ENCODE data around the gene OLIG1.

Gene OLIG1

DNA sequence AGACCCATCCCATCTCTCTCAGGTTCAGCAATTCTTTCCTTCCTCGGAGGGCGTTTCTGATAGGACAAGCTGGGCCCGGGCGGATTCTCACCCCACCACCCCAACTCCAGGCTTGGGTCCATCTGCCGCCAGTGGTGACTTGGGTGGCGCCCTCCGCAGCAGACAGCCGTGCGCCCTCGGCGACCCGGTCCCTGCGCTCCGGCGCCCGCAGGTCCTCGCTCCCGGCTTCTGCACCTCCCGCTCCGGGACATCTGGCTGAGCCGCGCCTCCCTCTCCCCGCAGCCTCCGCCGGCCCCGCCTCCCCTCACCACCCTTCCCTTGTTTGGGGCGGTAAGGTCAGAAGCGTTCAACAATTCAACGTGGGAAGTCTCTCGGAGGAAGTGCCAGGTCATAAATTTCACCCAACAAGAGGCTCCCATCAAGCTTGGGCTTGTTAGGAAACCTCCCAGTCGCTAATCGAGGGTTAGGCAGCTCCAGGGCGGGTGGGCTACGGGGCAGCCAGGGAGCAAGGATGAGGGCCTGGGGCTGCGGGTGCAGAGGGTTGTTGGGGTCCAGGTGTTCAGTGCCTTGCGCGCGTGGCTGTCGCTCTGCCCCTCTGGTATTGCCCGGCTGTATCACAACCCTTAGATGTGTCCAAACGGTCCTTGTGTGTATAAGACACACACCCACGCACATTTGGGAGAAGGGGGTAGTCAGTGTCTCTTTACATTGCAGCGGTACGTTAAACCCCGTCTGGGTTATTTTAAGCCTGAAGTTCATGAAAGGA is 39.8 kb downstream of the OLIG1 start:
- no peak for TF ChIP-seq EZH2phosphoT487 (IDR thresholded peaks at IDR 0.05; ENCODE audit: borderline replicate concordance, low read length)
- TF ChIP-seq, protein P1, sequence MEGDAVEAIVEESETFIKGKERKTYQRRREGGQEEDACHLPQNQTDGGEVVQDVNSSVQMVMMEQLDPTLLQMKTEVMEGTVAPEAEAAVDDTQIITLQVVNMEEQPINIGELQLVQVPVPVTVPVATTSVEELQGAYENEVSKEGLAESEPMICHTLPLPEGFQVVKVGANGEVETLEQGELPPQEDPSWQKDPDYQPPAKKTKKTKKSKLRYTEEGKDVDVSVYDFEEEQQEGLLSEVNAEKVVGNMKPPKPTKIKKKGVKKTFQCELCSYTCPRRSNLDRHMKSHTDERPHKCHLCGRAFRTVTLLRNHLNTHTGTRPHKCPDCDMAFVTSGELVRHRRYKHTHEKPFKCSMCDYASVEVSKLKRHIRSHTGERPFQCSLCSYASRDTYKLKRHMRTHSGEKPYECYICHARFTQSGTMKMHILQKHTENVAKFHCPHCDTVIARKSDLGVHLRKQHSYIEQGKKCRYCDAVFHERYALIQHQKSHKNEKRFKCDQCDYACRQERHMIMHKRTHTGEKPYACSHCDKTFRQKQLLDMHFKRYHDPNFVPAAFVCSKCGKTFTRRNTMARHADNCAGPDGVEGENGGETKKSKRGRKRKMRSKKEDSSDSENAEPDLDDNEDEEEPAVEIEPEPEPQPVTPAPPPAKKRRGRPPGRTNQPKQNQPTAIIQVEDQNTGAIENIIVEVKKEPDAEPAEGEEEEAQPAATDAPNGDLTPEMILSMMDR (IDR thresholded peaks at IDR 0.05; ENCODE audit: low read depth, low read length, poor library complexity, severe bottlenecking), result no peak
- H3K4me2 ChIP-seq (ENCODE audit: low read length), result no peak overlapping the region
- H3F3A ChIP-seq (ENCODE audit: control insufficient read depth, insufficient read depth), result no peaks in the 10 kb centered on the region
- no peak overlapping the region for H3K4me3 ChIP-seq (ENCODE audit: low read length)
- H3K27me3 ChIP-seq (ENCODE audit: control insufficient read depth, low read length), result peaks cover 23% of the 10 kb centered on the region
- no peaks in the 10 kb centered on the region for H3K36me3 ChIP-seq (ENCODE audit: control insufficient read depth, low read length)
- no peak overlapping the region for H3K27ac ChIP-seq (ENCODE audit: low read depth, low read length)
- no peaks in the 10 kb centered on the region for H4K20me1 ChIP-seq (ENCODE audit: control insufficient read depth, insufficient read depth, low read depth, low read length)
- H3K9me2 ChIP-seq (replicated peaks; ENCODE audit: control insufficient read depth, low read length), result no peaks in the 10 kb centered on the region
- no peaks in the 10 kb centered on the region for H3K9me3 ChIP-seq (ENCODE audit: control insufficient read depth, insufficient read depth, low read length)
- no peaks in the 10 kb centered on the region for H3K4me1 ChIP-seq (ENCODE audit: control insufficient read depth, low read length)
- H3K79me2 ChIP-seq (ENCODE audit: control insufficient read depth, low read length), result no peaks in the 10 kb centered on the region

GRCh38 chr21:33110340-33110715 is 40.4 kb downstream of the OLIG1 start:
- Histone ChIP-seq H3F3A (ENCODE audit: control insufficient read depth, insufficient read depth) (no peaks in the 10 kb centered on the region), H3K4me1 (ENCODE audit: control insufficient read depth, low read length) (no peaks in the 10 kb centered on the region), H3K4me3 (ENCODE audit: low read length) (no peak overlapping the region), H3K27me3 (ENCODE audit: control insufficient read depth, low read length) (peaks cover 23% of the 10 kb centered on the region), H4K20me1 (ENCODE audit: control insufficient read depth, insufficient read depth, low read depth, low read length) (no peaks in the 10 kb centered on the region), H3K27ac (ENCODE audit: low read depth, low read length) (no peak overlapping the region), H3K79me2 (ENCODE audit: control insufficient read depth, low read length) (no peaks in the 10 kb centered on the region), H3K36me3 (ENCODE audit: control insufficient read depth, low read length) (no peaks in the 10 kb centered on the region), H3K4me2 (ENCODE audit: low read length) (no peak overlapping the region), H3K9me3 (ENCODE audit: control insufficient read depth, insufficient read depth, low read length) (no peaks in the 10 kb centered on the region), H3K9me2 (replicated peaks; ENCODE audit: control insufficient read depth, low read length) (no peaks in the 10 kb centered on the region)
- TF ChIP-seq, protein P1 (IDR thresholded peaks at IDR 0.05; ENCODE audit: low read depth, low read length, poor library complexity, severe bottlenecking), result no peak
- no peak for TF ChIP-seq EZH2phosphoT487 (IDR thresholded peaks at IDR 0.05; ENCODE audit: borderline replicate concordance, low read length)

GRCh38 chr21:33111577-33111976 is 41.6 kb downstream of the OLIG1 start:
- no peak for TF ChIP-seq EZH2phosphoT487 (IDR thresholded peaks at IDR 0.05; ENCODE audit: borderline replicate concordance, low read length)
- TF ChIP-seq, protein P1 (IDR thresholded peaks at IDR 0.05; ENCODE audit: low read depth, low read length, poor library complexity, severe bottlenecking), result no peak
- no peaks in the 10 kb centered on the region for H4K20me1 ChIP-seq (ENCODE audit: control insufficient read depth, insufficient read depth, low read depth, low read length)
- no peak overlapping the region for H3K4me3 ChIP-seq (ENCODE audit: low read length)
- no peaks in the 10 kb centered on the region for H3K4me1 ChIP-seq (ENCODE audit: control insufficient read depth, low read length)
- no peaks in the 10 kb centered on the region for H3K9me2 ChIP-seq (replicated peaks; ENCODE audit: control insufficient read depth, low read length)
- H3K36me3 ChIP-seq (ENCODE audit: control insufficient read depth, low read length), result no peaks in the 10 kb centered on the region
- H3K27ac ChIP-seq (ENCODE audit: low read depth, low read length), result no peak overlapping the region
- no peaks in the 10 kb centered on the region for H3F3A ChIP-seq (ENCODE audit: control insufficient read depth, insufficient read depth)
- H3K9me3 ChIP-seq (ENCODE audit: control insufficient read depth, insufficient read depth, low read length), result no peaks in the 10 kb centered on the region
- peaks cover 23% of the 10 kb centered on the region for H3K27me3 ChIP-seq (ENCODE audit: control insufficient read depth, low read length)
- no peak overlapping the region for H3K4me2 ChIP-seq (ENCODE audit: low read length)
- no peaks in the 10 kb centered on the region for H3K79me2 ChIP-seq (ENCODE audit: control insufficient read depth, low read length)

Measured in DOHH2 (cell line).